GM18907 (cell line): Measurements from ENCODE around the gene COL25A1.
A peak's percentile ranks its signal among the peaks of the same experiment; 100 is the strongest.

Experiments
- ATAC-seq: cut with Tn5 transposase; IDR thresholded peaks from one replicate; pipeline ENCODE4 v1.9.1; 2021; ENCODE audit warnings: mild to moderate bottlenecking, moderate library complexity; ENCODE audit not compliant: unreplicated experiment

The COL25A1 gene

GRCh38 chr4:109302361-109303139 is at the start of gene COL25A1:
Gene COL25A1, minus strand, starts transcription at chr4:109302658.
- peak; percentile 55 for ATAC-seq

GRCh38 chr4:109350121-109350520 is 47.7 kb upstream of the COL25A1 start:
- ATAC-seq, result no peak

- no peak for ATAC-seq
Measured at GRCh38 chr4:109334129-109335105, 32.0 kb upstream of the COL25A1 start.

- ATAC-seq, result no peak
Measured at GRCh38 chr4:109332926-109333464, 30.5 kb upstream of the COL25A1 start.

- no peak for ATAC-seq
Measured at GRCh38 chr4:109327641-109328040, 25.2 kb upstream of the COL25A1 start.

- no peak for ATAC-seq
Measured at GRCh38 chr4:109325698-109326097, 23.2 kb upstream of the COL25A1 start.

GRCh38 chr4:109323348-109323747 is 20.9 kb upstream of the COL25A1 start:
- no peak for ATAC-seq

- ATAC-seq, result no peak
Measured at GRCh38 chr4:109321232-109321631, 18.8 kb upstream of the COL25A1 start.

GRCh38 chr4:109319684-109320083 is 17.2 kb upstream of the COL25A1 start:
- ATAC-seq, result peak; percentile 63

GRCh38 chr4:109319156-109319555 is 16.7 kb upstream of the COL25A1 start:
- no peak for ATAC-seq

GRCh38 chr4:109315818-109316217 is 13.4 kb upstream of the COL25A1 start:
- no peak for ATAC-seq

GRCh38 chr4:109315341-109315740 is 12.9 kb upstream of the COL25A1 start:
- no peak for ATAC-seq

- ATAC-seq, result no peak
Measured at GRCh38 chr4:109313168-109314133, 11.0 kb upstream of the COL25A1 start.

GRCh38 chr4:109303140-109303496 is 660 bp upstream of the COL25A1 start:
- ATAC-seq, result peak; percentile 22

- no peak for ATAC-seq
Measured at GRCh38 chr4:109301651-109302360, 652 bp downstream of the COL25A1 start.

GRCh38 chr4:109298279-109299010 is 4.0 kb downstream of the COL25A1 start:
- ATAC-seq, result no peak

- no peak for ATAC-seq
Measured at GRCh38 chr4:109296527-109296926, 5.9 kb downstream of the COL25A1 start.

- no peak for ATAC-seq
Measured at GRCh38 chr4:109295081-109295480, 7.4 kb downstream of the COL25A1 start.

- ATAC-seq, result no peak
Measured at GRCh38 chr4:109294468-109295020, 7.9 kb downstream of the COL25A1 start.
